Natural killer cell treated with Interleukin-12 subunit alpha and Interleukin-12 subunit beta and Interleukin-15 and Interleukin-18, amount 100 ng/mL, for 72 hours (primary cell): ENCODE data around the gene GPSM3. TPM values are rescaled to one million over a fixed set of nuclear protein-coding genes. Genes with fewer than 3 reads are reported as not detected.

Experiments
- ATAC-seq, 2 donors: fragments of 150-1000 bp; cut with Tn5 transposase in 1 of 2; sonication (Bioruptor Pico), chemical (Tn5 transposase) in 1 of 2; 2 replicates each; pipeline ENCODE4 v1.10.0; 2021
- DNase-seq: peaks from one replicate; pipeline ENCODE4 v3.0.0; 2022; ENCODE audit warnings: low spot score
- H3K27ac Mint-ChIP-seq, 2 donors: 1 replicate in 1 of 2; 2 replicates in 1 of 2; pipeline ENCODE4 v1.8.0; 2022; ENCODE audit warnings: mixed read lengths in 2 of 2, mild to moderate bottlenecking in 1 of 2, moderate library complexity in 1 of 2
- H3K27me3 Mint-ChIP-seq, 2 donors: 1 replicate in 1 of 2; 2 replicates in 1 of 2; pipeline ENCODE4 v1.8.0; 2022; ENCODE audit warnings: mixed read lengths in 2 of 2
- H3K36me3 Mint-ChIP-seq: one replicate; pipeline ENCODE4 v1.8.0; 2022; ENCODE audit warnings: mixed read lengths
- H3K4me1 Mint-ChIP-seq, 2 donors: 1 replicate in 1 of 2; 2 replicates in 1 of 2; pipeline ENCODE4 v1.8.0; 2022; ENCODE audit warnings: low read depth in 2 of 2, mixed read lengths in 2 of 2, mild to moderate bottlenecking in 1 of 2
- H3K4me3 Mint-ChIP-seq: one replicate; pipeline ENCODE4 v1.8.0; 2022; ENCODE audit warnings: mixed read lengths
- H3K9me3 Mint-ChIP-seq: 2 replicates; pipeline ENCODE4 v1.8.0; 2022; ENCODE audit warnings: mixed read lengths
- total RNA-seq, 2 donors: library from RNA; stranded (reverse); gene quantifications; one replicate each; pipeline ENCODE4 v1.2.3, GENCODE V29; 2022

GPSM3 gene
- 100 to 1,000 TPM; 131 to 143 TPM for total RNA-seq

GRCh38 chr6:32192608-32193039 is at the start of gene GPSM3:
Gene GPSM3 (minus strand): TSS chr6:32192643. CDS start chr6:32192513, 130 bp downstream.
- Mint-ChIP-seq H3K27me3 (no peaks in the 10 kb centered on the region), H3K9me3 (no peaks in the 10 kb centered on the region), H3K4me3 (peak within 1 kb of the TSS; percentile 90), H3K4me1 (peaks cover 59 to 61% of the 10 kb centered on the region in 2 donors), H3K27ac (peak within 1 kb of the TSS; percentile 96 to 98), H3K36me3 (peaks cover 8% of the 10 kb centered on the region)
- DNase-seq (peak; percentile 76), ATAC-seq (no peak)

GRCh38 chr6:32240686-32241085 is 48.2 kb upstream of the GPSM3 start:
- no peak overlapping the region for H3K27ac Mint-ChIP-seq
- no peaks in the 10 kb centered on the region for H3K9me3 Mint-ChIP-seq
- no peak for DNase-seq
- ATAC-seq: no peak
- H3K4me3 Mint-ChIP-seq: no peak overlapping the region
- H3K4me1 Mint-ChIP-seq: peaks cover 13 to 15% of the 10 kb centered on the region in 2 donors
- H3K36me3 Mint-ChIP-seq: no peaks in the 10 kb centered on the region
- H3K27me3 Mint-ChIP-seq: peaks cover 0 to 8% of the 10 kb centered on the region in 2 donors

- Mint-ChIP-seq H3K36me3 (no peaks in the 10 kb centered on the region), H3K9me3 (no peaks in the 10 kb centered on the region), H3K4me1 (peaks cover 6 to 8% of the 10 kb centered on the region in 2 donors), H3K4me3 (no peak overlapping the region), H3K27me3 (peaks cover 0 to 8% of the 10 kb centered on the region in 2 donors), H3K27ac (peak overlapping the region in 1 of 2 donors; percentile 65)
- no peak for DNase-seq
- no peak for ATAC-seq
These were observed 47.0 kb upstream of the GPSM3 start for GRCh38 chr6:32239462-32239861.

GRCh38 chr6:32234934-32235333 is 42.5 kb upstream of the GPSM3 start:
- H3K4me1 Mint-ChIP-seq: no peaks in the 10 kb centered on the region
- DNase-seq: no peak
- ATAC-seq: no peak
- no peaks in the 10 kb centered on the region for H3K9me3 Mint-ChIP-seq
- H3K36me3 Mint-ChIP-seq: no peaks in the 10 kb centered on the region
- H3K27me3 Mint-ChIP-seq: peaks cover 0 to 3% of the 10 kb centered on the region in 2 donors
- no peak overlapping the region for H3K4me3 Mint-ChIP-seq
- H3K27ac Mint-ChIP-seq: peak overlapping the region in 1 of 2 donors; percentile 57

DNA sequence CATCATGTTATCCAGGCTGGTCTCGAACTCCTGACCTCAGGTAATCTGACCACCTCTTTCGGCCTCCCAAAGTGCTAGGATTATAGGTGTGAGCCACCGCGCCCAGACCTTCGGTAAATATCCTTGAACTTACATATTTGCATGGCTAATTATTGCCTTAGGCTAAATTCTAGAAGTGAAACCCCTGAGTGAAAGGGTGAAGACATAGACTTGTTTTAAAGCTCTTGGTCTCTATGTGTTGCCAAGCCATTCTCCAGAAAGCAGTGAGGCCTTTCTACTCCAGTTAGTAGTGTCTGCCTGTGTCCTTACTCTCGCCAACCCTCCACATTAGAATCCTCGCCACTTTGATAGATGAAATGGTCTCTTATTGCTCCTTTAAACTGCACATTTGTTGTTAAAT is 34.0 kb upstream of the GPSM3 start:
- no peak for DNase-seq
- no peak overlapping the region for H3K27ac Mint-ChIP-seq
- no peaks in the 10 kb centered on the region for H3K4me1 Mint-ChIP-seq
- no peak for ATAC-seq
- no peaks in the 10 kb centered on the region for H3K9me3 Mint-ChIP-seq
- H3K27me3 Mint-ChIP-seq: no peaks in the 10 kb centered on the region
- no peak overlapping the region for H3K4me3 Mint-ChIP-seq
- no peaks in the 10 kb centered on the region for H3K36me3 Mint-ChIP-seq

DNA sequence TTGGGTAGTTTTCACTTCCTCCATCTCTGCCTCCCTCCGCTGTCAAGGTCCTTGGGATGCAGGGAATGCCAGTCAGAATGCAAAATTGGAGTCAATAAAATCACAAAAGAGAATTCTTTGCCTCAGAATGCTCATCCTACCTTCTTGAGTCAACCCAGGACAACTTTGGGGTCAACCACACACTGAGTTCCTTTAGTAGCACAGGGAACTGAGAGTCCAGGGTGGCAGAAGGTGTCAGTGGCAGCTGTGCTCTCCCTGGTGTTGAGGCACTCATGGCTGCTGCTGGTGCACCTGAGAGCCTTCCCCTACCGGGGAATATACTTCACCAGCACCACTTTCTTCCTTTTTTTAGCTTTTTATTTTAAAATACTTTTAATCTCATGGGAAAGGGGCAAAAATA is 32.3 kb upstream of the GPSM3 start:
- no peak for ATAC-seq

GRCh38 chr6:32223258-32224235 is 31.1 kb upstream of the GPSM3 start, which contains the start of gene NOTCH4:
Gene NOTCH4 (minus strand): TSS chr6:32224067. CDS start chr6:32223928, 139 bp downstream.
- no peak within 1 kb of the TSS for H3K4me3 Mint-ChIP-seq
- no peaks in the 10 kb centered on the region for H3K4me1 Mint-ChIP-seq
- no peak within 1 kb of the TSS for H3K27ac Mint-ChIP-seq
- ATAC-seq (no peak), DNase-seq (no peak)
- no peaks in the 10 kb centered on the region for H3K9me3 Mint-ChIP-seq
- H3K27me3 Mint-ChIP-seq: no peaks in the 10 kb centered on the region
- H3K36me3 Mint-ChIP-seq: no peaks in the 10 kb centered on the region

More for the DNA sequence above, 32.3 kb upstream of the GPSM3 start:
- Mint-ChIP-seq H3K4me3 (no peak overlapping the region), H3K9me3 (no peaks in the 10 kb centered on the region), H3K27me3 (no peaks in the 10 kb centered on the region), H3K4me1 (no peaks in the 10 kb centered on the region), H3K36me3 (no peaks in the 10 kb centered on the region), H3K27ac (no peak overlapping the region)
- DNase-seq: no peak

DNA sequence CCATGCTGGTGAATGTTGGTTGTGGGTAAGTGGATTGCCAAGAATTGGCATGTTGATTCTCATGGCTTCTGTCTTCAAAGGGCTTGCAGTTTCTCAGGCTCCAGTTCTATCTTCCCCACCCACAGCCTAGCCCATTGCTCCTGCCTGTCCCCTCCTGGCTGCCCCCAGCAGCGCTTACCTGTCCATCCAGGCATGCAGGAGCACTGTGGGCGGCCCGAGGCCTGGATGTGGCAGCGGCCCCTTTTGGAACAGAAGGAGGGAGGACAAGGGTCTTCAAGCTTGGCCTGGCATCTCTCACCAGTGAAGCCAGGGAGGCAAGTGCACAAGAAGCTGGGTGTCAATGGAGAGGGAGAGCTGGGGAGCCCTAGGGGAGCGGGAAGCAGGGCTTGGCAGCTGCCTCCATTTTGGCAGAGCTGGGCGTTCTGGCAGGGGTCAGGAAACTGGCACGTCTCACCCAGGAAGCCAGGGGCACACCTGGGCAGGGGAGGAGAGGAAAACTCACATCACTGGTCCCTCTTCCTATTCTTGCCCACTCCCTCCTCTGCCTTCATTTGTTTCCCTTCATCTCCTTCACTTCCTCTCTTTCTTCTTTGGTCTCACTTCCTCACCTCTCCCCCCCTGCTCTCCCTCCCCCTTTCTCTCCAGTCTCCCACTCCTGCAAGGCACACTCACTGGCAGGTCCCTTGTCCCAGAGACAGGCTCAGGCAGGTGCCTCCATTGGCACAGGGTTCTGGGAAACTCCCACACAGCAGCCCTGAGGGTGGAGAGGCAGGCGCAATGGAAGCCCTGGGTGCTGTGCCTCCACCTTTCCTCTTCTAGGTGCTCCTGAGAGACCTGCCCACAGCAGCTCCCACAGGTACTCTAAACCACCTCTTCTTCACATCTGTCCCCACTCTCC is 30.1 kb upstream of the GPSM3 start:
- no peaks in the 10 kb centered on the region for H3K9me3 Mint-ChIP-seq
- H3K4me1 Mint-ChIP-seq: no peaks in the 10 kb centered on the region
- H3K27me3 Mint-ChIP-seq: peaks cover 0 to 2% of the 10 kb centered on the region in 2 donors
- ATAC-seq (no peak), DNase-seq (no peak)
- no peak overlapping the region for H3K27ac Mint-ChIP-seq
- H3K36me3 Mint-ChIP-seq: no peaks in the 10 kb centered on the region
- no peak overlapping the region for H3K4me3 Mint-ChIP-seq

- ATAC-seq: no peak
- Mint-ChIP-seq H3K4me1 (peaks cover 0 to 4% of the 10 kb centered on the region in 2 donors), H3K4me3 (no peak overlapping the region), H3K9me3 (no peaks in the 10 kb centered on the region), H3K27me3 (peaks cover 0 to 3% of the 10 kb centered on the region in 2 donors), H3K36me3 (no peaks in the 10 kb centered on the region), H3K27ac (no peak overlapping the region)
- no peak for DNase-seq
These were observed 27.6 kb upstream of the GPSM3 start for GRCh38 chr6:32220021-32220420.

GRCh38 chr6:32218167-32218566 is 25.7 kb upstream of the GPSM3 start:
- no peak for ATAC-seq
- no peaks in the 10 kb centered on the region for H3K9me3 Mint-ChIP-seq
- H3K4me1 Mint-ChIP-seq: peaks cover 0 to 4% of the 10 kb centered on the region in 2 donors
- H3K36me3 Mint-ChIP-seq: no peaks in the 10 kb centered on the region
- no peak overlapping the region for H3K4me3 Mint-ChIP-seq
- no peak for DNase-seq
- peaks cover 0 to 3% of the 10 kb centered on the region in 2 donors for H3K27me3 Mint-ChIP-seq
- no peak overlapping the region for H3K27ac Mint-ChIP-seq

- peaks cover 0 to 3% of the 10 kb centered on the region in 2 donors for H3K27me3 Mint-ChIP-seq
- no peaks in the 10 kb centered on the region for H3K36me3 Mint-ChIP-seq
- no peak for ATAC-seq
- H3K4me3 Mint-ChIP-seq: no peak overlapping the region
- no peak overlapping the region for H3K27ac Mint-ChIP-seq
- DNase-seq: no peak
- H3K4me1 Mint-ChIP-seq: peaks cover 0 to 10% of the 10 kb centered on the region in 2 donors
- H3K9me3 Mint-ChIP-seq: no peaks in the 10 kb centered on the region
These were observed 24.6 kb upstream of the GPSM3 start for GRCh38 chr6:32216998-32217397.

DNA sequence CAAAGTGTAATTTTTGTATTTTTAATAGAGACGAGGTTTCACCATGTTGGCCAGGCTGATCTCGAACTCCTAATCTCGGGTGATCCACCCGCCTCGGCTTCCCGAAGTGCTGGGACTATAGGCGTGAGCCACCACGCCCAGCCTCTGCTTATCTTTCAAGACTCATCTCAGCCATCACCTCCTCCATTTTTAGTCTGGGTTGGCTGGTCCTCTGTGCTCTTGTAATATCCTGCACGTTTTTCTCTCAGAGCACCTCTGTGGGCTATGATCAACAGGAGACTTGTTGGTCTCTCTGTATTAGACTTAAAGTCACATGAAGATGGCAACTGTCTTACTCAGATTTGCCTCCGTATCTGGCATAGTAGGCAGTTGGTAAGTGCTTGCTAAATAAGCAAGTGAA is 23.8 kb upstream of the GPSM3 start:
- H3K4me1 Mint-ChIP-seq: peaks cover 0 to 13% of the 10 kb centered on the region in 2 donors
- DNase-seq: no peak
- no peaks in the 10 kb centered on the region for H3K36me3 Mint-ChIP-seq
- no peaks in the 10 kb centered on the region for H3K9me3 Mint-ChIP-seq
- H3K27me3 Mint-ChIP-seq: peaks cover 0 to 3% of the 10 kb centered on the region in 2 donors
- H3K4me3 Mint-ChIP-seq: no peak overlapping the region
- no peak overlapping the region for H3K27ac Mint-ChIP-seq
- no peak for ATAC-seq

DNA sequence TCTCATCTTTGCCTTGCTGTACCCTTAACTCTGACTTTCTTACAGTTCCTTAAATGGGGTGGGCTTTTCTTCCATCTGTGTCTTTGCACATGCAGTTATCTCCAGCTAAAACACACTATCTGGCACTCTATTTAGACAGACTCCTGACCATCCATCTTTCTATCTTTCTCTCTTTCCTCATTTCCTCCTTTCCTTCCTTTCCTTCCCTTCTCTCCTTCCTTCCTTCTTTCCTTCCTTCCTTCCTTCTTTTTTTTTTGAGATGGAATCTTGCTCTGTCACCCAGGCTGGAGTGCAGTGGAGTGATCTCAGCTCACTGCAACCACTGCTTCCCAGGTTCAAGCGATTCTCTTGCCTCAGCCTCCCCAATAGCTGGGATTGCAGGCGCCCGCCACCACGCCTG is 23.2 kb upstream of the GPSM3 start:
- no peak overlapping the region for H3K4me3 Mint-ChIP-seq
- H3K27me3 Mint-ChIP-seq: peaks cover 0 to 3% of the 10 kb centered on the region in 2 donors
- no peaks in the 10 kb centered on the region for H3K36me3 Mint-ChIP-seq
- ATAC-seq (no peak), DNase-seq (no peak)
- peaks cover 0 to 13% of the 10 kb centered on the region in 2 donors for H3K4me1 Mint-ChIP-seq
- H3K27ac Mint-ChIP-seq: no peak overlapping the region
- H3K9me3 Mint-ChIP-seq: no peaks in the 10 kb centered on the region
